Fibroblast of lung (primary cell): Measurements from ENCODE around the gene MPP3.

ENCODE experiments used
- EZH2 ChIP-seq: IDR thresholded peaks from 2 replicates; pipeline ENCODE4 v1.5.1; 2012; ENCODE audit warnings: low read length, control low read depth, mild to moderate bottlenecking; ENCODE audit errors: missing control alignments
- TF ChIP-seq, protein P1 (sequence below), 2 donors: IDR thresholded peaks in 1 of 2; conservative IDR thresholded peaks in 1 of 2; 1 replicate in 1 of 2; 2 replicates in 1 of 2; pipeline ENCODE4 v1.5.1; 2011 to 2012; ENCODE audit warnings: low read length in 2 of 2, control low read depth in 1 of 2, inconsistent platforms in 1 of 2, low read depth in 1 of 2, mild to moderate bottlenecking in 1 of 2

DNA sequence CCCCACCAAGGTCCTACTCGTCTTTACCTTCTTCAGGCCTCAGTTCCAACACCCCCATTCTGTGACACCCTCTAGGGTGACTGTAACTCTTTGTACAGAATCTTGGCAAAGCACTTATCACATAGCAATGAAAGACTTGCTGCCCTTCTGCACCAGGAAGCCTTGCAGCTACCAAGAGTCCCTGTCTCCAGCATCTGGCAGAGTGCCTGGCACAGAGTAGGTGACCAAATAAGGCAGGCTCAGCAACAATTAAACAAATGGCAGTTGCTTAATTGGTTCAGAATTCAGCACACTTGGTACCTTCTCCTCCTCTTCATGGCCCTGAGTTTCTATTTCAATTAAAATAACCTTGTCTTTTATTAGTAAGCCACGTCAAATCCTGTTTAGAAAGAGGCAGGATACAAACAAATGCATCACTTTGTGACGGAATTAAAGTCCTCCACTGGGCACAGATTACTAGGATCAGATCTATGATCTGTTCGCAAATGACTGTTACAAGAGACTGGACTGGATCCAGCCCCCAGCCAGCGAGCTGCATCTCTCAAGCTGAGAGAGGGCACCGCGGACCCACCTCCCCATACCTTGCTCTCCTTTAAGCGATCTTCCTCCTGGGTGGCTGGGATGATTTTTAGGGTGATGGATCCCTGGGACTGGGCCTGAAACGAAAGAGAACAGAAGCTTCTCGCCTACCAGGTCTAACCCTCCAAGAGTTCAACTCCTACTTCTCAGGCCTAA, 9.4 kb downstream of the MPP3 start:
- TF ChIP-seq, protein P1, sequence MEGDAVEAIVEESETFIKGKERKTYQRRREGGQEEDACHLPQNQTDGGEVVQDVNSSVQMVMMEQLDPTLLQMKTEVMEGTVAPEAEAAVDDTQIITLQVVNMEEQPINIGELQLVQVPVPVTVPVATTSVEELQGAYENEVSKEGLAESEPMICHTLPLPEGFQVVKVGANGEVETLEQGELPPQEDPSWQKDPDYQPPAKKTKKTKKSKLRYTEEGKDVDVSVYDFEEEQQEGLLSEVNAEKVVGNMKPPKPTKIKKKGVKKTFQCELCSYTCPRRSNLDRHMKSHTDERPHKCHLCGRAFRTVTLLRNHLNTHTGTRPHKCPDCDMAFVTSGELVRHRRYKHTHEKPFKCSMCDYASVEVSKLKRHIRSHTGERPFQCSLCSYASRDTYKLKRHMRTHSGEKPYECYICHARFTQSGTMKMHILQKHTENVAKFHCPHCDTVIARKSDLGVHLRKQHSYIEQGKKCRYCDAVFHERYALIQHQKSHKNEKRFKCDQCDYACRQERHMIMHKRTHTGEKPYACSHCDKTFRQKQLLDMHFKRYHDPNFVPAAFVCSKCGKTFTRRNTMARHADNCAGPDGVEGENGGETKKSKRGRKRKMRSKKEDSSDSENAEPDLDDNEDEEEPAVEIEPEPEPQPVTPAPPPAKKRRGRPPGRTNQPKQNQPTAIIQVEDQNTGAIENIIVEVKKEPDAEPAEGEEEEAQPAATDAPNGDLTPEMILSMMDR (conservative IDR thresholded peaks at IDR 0.05 in 1 of 2, IDR thresholded peaks at IDR 0.05 in 1 of 2; ENCODE audit: low read depth in 1 of 2, low read length in 2 of 2): no peak
- no peak for TF ChIP-seq EZH2
